HEK293T (cell line): ENCODE measurements around the gene SUSD5.
"Not testable (repeated sequence)": the region's sequence is repeated elsewhere in the genome, so short reads cannot be mapped to it uniquely, and the experiment has no call there.

Experiments used
- CTCF ChIA-PET: fragments of 350-600 bp; formaldehyde crosslinking; extraction: SDS; loops from one replicate; lab custom pipeline; 2021; ENCODE audit warnings: antibody characterized with exemption, inconsistent platforms; lab: Yijun Ruan, JAX
- POLR2A ChIA-PET: fragments of 350-600 bp; formaldehyde crosslinking; extraction: SDS; loops from one replicate; lab custom pipeline; 2020; ENCODE audit warnings: antibody characterized with exemption, inconsistent platforms; lab: Yijun Ruan, JAX
- DNase-seq: peaks from one replicate; pipeline ENCODE4 v3.0.0; 2012; ENCODE audit warnings: mixed read lengths; ENCODE audit errors: extremely low spot score
- ARNT ChIP-seq: fragments of 450-650 bp; IDR thresholded peaks from 2 replicates; pipeline ENCODE4 v1.6.1; 2017; ENCODE audit warnings: mild to moderate bottlenecking
- BHLHE40 ChIP-seq: fragments of 450-650 bp; IDR thresholded peaks from 2 replicates; pipeline ENCODE4 v1.6.1; 2016; ENCODE audit warnings: mild to moderate bottlenecking, moderate library complexity, borderline replicate concordance
- CTBP1 ChIP-seq: fragments of 450-650 bp; IDR thresholded peaks from 2 replicates; pipeline ENCODE4 v1.6.1; 2016; ENCODE audit warnings: borderline replicate concordance
- ELF4 ChIP-seq: fragments of 450-650 bp; IDR thresholded peaks from 2 replicates; pipeline ENCODE4 v1.6.1; 2017; ENCODE audit warnings: antibody characterized with exemption
- FOXA1 ChIP-seq: fragments of 450-650 bp; IDR thresholded peaks from 2 replicates; pipeline ENCODE4 v1.6.1; 2016; ENCODE audit warnings: mild to moderate bottlenecking
- FOXK2 ChIP-seq: fragments of 450-650 bp; IDR thresholded peaks from 2 replicates; pipeline ENCODE4 v1.6.1; 2016; ENCODE audit warnings: mild to moderate bottlenecking
- FOXM1 ChIP-seq: fragments of 450-650 bp; IDR thresholded peaks from 2 replicates; pipeline ENCODE4 v1.6.1; 2017; ENCODE audit warnings: mild to moderate bottlenecking, borderline replicate concordance
- HDGF ChIP-seq: fragments of 450-650 bp; IDR thresholded peaks from 2 replicates; pipeline ENCODE4 v1.6.1; 2017; ENCODE audit warnings: antibody characterized with exemption, borderline replicate concordance
- L3MBTL2 ChIP-seq: fragments of 450-650 bp; conservative IDR thresholded peaks from 2 replicates; pipeline ENCODE4 v1.6.1; 2016; ENCODE audit warnings: mild to moderate bottlenecking
- LEF1 ChIP-seq: fragments of 450-650 bp; IDR thresholded peaks from 2 replicates; pipeline ENCODE4 v1.6.1; 2017; ENCODE audit warnings: mild to moderate bottlenecking, borderline replicate concordance
- NFRKB ChIP-seq: fragments of 450-650 bp; IDR thresholded peaks from 2 replicates; pipeline ENCODE4 v1.6.1; 2016; ENCODE audit warnings: mild to moderate bottlenecking, moderate library complexity
- PKNOX1 ChIP-seq: fragments of 450-650 bp; IDR thresholded peaks from 2 replicates; pipeline ENCODE4 v1.6.1; 2016
- SP1 ChIP-seq: fragments of 450-650 bp; IDR thresholded peaks from 2 replicates; pipeline ENCODE4 v1.6.1; 2017
- SUZ12 ChIP-seq: fragments of 450-650 bp; IDR thresholded peaks from 2 replicates; pipeline ENCODE4 v1.6.1; 2016; ENCODE audit warnings: mild to moderate bottlenecking
- TARDBP ChIP-seq: fragments of 450-650 bp; IDR thresholded peaks from 2 replicates; pipeline ENCODE4 v1.6.1; 2016
- ZNF384 ChIP-seq: fragments of 450-650 bp; IDR thresholded peaks from 2 replicates; pipeline ENCODE4 v1.6.1; 2016

SUSD5 gene

DNA sequence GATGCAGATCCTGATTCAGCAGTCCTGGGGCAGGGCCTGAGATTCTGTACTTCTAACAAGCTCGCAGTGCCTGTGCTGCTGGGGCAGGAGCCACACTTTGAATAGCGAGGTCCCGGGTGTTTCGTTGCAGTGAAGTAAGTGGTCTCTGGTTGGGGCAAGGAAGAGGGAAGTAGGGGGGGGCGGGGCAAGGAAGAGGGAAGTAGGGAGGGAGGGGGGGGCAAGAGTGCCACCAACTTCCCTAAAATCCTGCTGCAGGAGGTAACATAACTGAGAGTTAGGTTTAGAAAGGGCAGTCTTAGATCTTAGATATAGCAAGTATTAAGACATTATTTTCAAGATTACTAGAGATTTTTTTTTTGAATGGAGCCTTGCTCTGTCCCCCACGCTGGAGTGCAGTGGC, 69.3 kb downstream of the SUSD5 start:
- no peak for DNase-seq
- POLR2A ChIA-PET, result no interaction called here
- CTCF ChIA-PET, result no interaction called here
- no peak for TF ChIP-seq PKNOX1
- no peak for TF ChIP-seq LEF1
- TF ChIP-seq FOXA1, result no peak
- no peak for TF ChIP-seq FOXM1

- no peak for DNase-seq
- peak; percentile 86 for TF ChIP-seq ZNF384
- no peak for TF ChIP-seq LEF1
- TF ChIP-seq CTBP1, result 0 out of 2 replicates have a peak, but pooled peaks have one; percentile 27
- POLR2A ChIA-PET, result no interaction called here
- CTCF ChIA-PET, result interaction anchor here (0.6 to 3.0 kb wide), 3 partner anchors 15 to 226 kb away, joined by 4 to 10 read pairs (median 4); no protein-coding TSS in a partner anchor
Observed at GRCh38 chr3:33146791-33147445, 71.7 kb downstream of the SUSD5 start.

GRCh38 chr3:33145901-33146580, 72.6 kb downstream of the SUSD5 start:
- POLR2A ChIA-PET, result no interaction called here
- CTCF ChIA-PET, result interaction anchor here (1.0 to 3.0 kb wide), 2 partner anchors 14 to 227 kb away, joined by 3 to 10 read pairs; no protein-coding TSS in a partner anchor

DNA sequence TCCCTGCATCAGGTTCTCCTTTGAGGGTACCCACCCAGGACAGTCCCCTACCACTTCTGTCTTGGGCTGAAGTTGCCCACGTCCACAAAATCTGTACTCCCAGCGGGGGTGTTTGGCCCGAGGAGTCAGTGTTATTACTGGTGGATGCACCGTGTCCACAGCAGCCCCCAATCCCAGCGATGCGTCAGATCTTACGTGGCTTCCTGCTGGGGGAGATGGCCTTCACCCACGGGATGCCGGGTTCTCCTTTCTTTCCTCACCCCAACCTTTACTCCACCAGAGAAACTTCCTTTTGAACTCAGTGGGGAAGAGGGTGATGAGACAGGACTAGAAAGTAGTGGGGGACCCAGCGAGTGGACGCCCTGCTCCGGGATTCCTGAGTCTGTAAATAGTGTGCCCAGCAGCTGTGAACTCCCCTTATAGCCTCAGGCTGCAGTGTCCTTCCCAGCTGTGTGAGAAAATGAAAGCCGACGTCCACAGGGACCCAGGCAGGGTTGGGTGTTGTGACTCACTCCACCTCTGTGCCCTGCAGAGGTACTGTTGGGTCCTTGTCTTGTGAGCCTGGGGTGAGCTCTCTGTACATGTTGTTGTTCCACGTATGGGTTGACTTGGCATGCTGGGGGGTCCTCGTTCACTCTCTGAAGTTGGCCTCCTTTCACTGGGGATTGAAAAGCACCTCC, 73.2 kb downstream of the SUSD5 start:
- TF ChIP-seq ELF4, result no peak
- TF ChIP-seq FOXM1, result no peak
- peak; percentile 5 for DNase-seq
- POLR2A ChIA-PET, result no interaction called here
- CTCF ChIA-PET, result interaction anchor here (0.9 to 3.0 kb wide), 5 partner anchors 10 to 228 kb away, joined by 3 to 10 read pairs (median 4); no protein-coding TSS in a partner anchor

More at GRCh38 chr3:33145901-33146580, 72.6 kb downstream of the SUSD5 start:
- peak; percentile 10 for DNase-seq
- TF ChIP-seq TARDBP (no peak), LEF1 (no peak), PKNOX1 (no peak)

- ChIA-PET CTCF (interaction anchor here (0.6 to 2.1 kb wide), 7 partner anchors 9 to 228 kb away, joined by 3 to 7 read pairs (median 4); no protein-coding TSS in a partner anchor), POLR2A (no interaction called here)
- TF ChIP-seq NFRKB (no peak), SUZ12 (no peak), BHLHE40 (no peak), LEF1 (no peak), TARDBP (no peak), FOXM1 (no peak)
- peak; percentile 71 for DNase-seq
Observed at GRCh38 chr3:33144433-33144832, 74.2 kb downstream of the SUSD5 start.

DNA sequence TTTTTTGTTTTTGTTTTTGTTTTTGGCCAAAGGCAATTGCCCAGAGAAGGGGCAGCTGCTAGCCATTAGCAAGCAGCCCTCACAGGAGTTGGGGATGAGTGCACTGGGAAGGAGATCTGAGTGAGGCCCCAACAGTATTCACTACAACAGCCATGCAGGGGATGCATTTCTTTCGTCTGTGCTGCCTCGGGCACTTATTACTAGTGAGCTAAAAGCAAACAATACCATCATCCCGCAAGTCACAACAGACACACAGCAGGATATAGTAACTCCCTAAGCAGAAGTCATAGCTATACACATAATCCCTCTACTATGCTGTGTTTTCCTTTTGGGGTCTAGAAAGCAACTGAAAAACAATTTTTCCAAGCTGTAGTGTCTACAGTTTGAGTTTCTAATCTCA, 77.6 kb downstream of the SUSD5 start:
- ChIA-PET POLR2A (no interaction called here), CTCF (interaction anchor here (1.0 to 2.1 kb wide), 2 partner anchors 10 to 646 kb away, joined by 4 to 10 read pairs; no protein-coding TSS in a partner anchor)
- no peak for DNase-seq
- TF ChIP-seq ELF4, result no peak
- no peak for TF ChIP-seq FOXA1
- TF ChIP-seq FOXK2, result no peak
- TF ChIP-seq TARDBP, result no peak
- TF ChIP-seq PKNOX1, result no peak
- TF ChIP-seq L3MBTL2, result no peak
- TF ChIP-seq NFRKB, result no peak
- TF ChIP-seq SUZ12, result no peak
- no peak for TF ChIP-seq BHLHE40
- TF ChIP-seq CTBP1, result no peak

DNA sequence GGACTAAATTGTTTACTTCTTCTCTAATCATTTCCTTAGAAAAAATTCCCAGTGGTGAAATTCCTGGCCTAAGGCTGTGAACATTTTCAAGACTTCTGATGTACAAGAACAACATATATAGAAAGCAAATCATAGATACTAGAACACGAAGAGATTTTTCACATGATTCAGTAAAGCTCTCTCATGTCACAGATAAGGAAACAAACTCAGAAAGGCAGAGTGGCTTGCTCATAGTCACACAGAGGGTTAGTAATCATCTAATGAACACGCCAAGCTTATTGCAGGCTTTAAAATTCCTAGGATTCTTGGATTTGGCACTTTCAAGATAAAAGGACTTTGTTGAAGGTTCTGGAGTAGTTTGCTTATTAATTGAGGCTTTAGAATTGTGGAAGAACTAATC, 78.6 kb downstream of the SUSD5 start:
- no peak for TF ChIP-seq SUZ12
- TF ChIP-seq CTBP1, result no peak
- no peak for TF ChIP-seq NFRKB
- no peak for TF ChIP-seq HDGF
- TF ChIP-seq BHLHE40, result no peak
- TF ChIP-seq ZNF384, result no peak
- no peak for TF ChIP-seq FOXK2
- TF ChIP-seq FOXM1, result no peak
- no peak for TF ChIP-seq SP1
- no peak for TF ChIP-seq LEF1
- TF ChIP-seq TARDBP, result no peak
- TF ChIP-seq L3MBTL2, result no peak
- TF ChIP-seq ARNT, result no peak
- TF ChIP-seq ELF4, result no peak
- TF ChIP-seq FOXA1, result no peak
- no peak for TF ChIP-seq PKNOX1
- DNase-seq, result no peak
- ChIA-PET POLR2A (no interaction called here), CTCF (interaction anchor here (1.0 to 2.1 kb wide), 2 partner anchors 9 to 647 kb away, joined by 4 to 10 read pairs; no protein-coding TSS in a partner anchor)

DNA sequence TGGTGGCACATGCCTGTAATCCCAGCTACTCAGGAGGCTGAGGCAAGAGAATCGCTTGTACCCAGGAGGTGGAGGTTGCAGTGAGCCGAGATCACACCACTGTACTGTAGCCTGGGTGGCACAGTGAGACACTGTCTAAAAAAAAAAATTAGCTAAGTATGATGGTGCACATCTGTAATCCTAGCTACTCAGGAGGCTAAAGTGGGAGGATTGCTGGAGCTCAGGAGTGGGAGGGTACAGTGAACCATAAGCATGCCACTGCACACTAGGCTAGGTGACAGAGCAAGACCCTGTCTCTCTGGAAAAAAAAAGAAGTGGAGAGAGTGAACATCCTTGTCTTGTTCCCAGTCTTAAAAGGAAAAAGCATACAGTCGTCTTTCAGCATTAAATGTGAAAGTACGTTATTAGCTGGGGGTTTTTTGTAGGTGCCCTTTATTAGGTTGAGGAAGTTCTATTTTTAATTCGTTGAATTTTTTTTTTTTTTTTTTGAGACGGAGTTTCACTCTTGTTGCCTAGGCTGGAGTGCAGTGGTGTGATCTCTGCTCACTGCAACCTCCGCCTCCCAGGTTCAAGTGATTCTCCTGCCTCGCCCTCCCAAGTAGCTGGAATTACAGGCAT, 79.5 kb downstream of the SUSD5 start:
- POLR2A ChIA-PET, DNase-seq: not testable (repeated sequence)
- CTCF ChIA-PET, result interaction anchor here (1.5 kb wide), 1 partner anchor 234 kb away, joined by 7 read pairs; no protein-coding TSS in a partner anchor
